Mononuclear cell (primary cell): ENCODE data around the gene ORC1. TPM values are rescaled to one million over a fixed set of nuclear protein-coding genes. Genes with fewer than 3 reads are reported as not detected.
"Not testable (repeated sequence)": the region's sequence is repeated elsewhere in the genome, so short reads cannot be mapped to it uniquely, and the experiment has no call there.

Experiments used
- H3K27me3 ChIP-seq: 2 replicates; pipeline ENCODE4 v1.6.0; 2011; ENCODE audit warnings: low read length, control low read depth; ENCODE audit not compliant: insufficient read depth
- H3K4me1 ChIP-seq: 2 replicates; pipeline ENCODE4 v1.5.1; 2011; ENCODE audit warnings: mild to moderate bottlenecking, low read length, control low read depth; ENCODE audit not compliant: insufficient read depth
- H3K4me3 ChIP-seq: 2 replicates; pipeline ENCODE4 v1.5.1; 2011; ENCODE audit warnings: mild to moderate bottlenecking, low read length, moderate library complexity
- H3K9me3 ChIP-seq: 2 replicates; pipeline ENCODE4 v1.5.1; 2011; ENCODE audit warnings: low read depth, mild to moderate bottlenecking, control low read depth, low read length
- total RNA-seq: library from RNA; depleted of rRNA; stranded (reverse); fragments of >200 nt; gene quantifications from one replicate; pipeline ENCODE4 v1.2.3, GENCODE V29; 2012

Gene ORC1
- total RNA-seq, 1 donor = 2.4 TPM

- Histone ChIP-seq H3K9me3 (no peaks in the 10 kb centered on the region), H3K4me1 (no peaks in the 10 kb centered on the region), H3K4me3 (no peak overlapping the region), H3K27me3 (no peaks in the 10 kb centered on the region)
These were observed 9.3 kb upstream of the ORC1 start for GRCh38 chr1:52413410-52413989.

- Histone ChIP-seq H3K4me1 (peaks cover 29% of the 10 kb centered on the region), H3K9me3 (no peaks in the 10 kb centered on the region), H3K4me3 (peak overlapping the region; percentile 83), H3K27me3 (no peaks in the 10 kb centered on the region)
These were observed 734 bp upstream of the ORC1 start for GRCh38 chr1:52404975-52405338.

GRCh38 chr1:52403566-52404115, 582 bp downstream of the ORC1 start:
- Histone ChIP-seq H3K4me1 (peaks cover 29% of the 10 kb centered on the region), H3K4me3 (peak overlapping the region; percentile 83), H3K9me3 (no peaks in the 10 kb centered on the region), H3K27me3 (no peaks in the 10 kb centered on the region)

GRCh38 chr1:52402860-52403240, 1.4 kb downstream of the ORC1 start:
- Histone ChIP-seq H3K4me3 (no peak overlapping the region), H3K27me3 (no peaks in the 10 kb centered on the region), H3K4me1 (peaks cover 29% of the 10 kb centered on the region), H3K9me3 (no peaks in the 10 kb centered on the region)

GRCh38 chr1:52400131-52400530, 4.1 kb downstream of the ORC1 start:
- Histone ChIP-seq H3K4me3 (no peak overlapping the region), H3K27me3 (no peaks in the 10 kb centered on the region), H3K4me1 (peaks cover 14% of the 10 kb centered on the region), H3K9me3 (no peaks in the 10 kb centered on the region)

GRCh38 chr1:52399629-52400028, 4.6 kb downstream of the ORC1 start:
- no peaks in the 10 kb centered on the region for H3K27me3 ChIP-seq
- H3K9me3 ChIP-seq = no peaks in the 10 kb centered on the region
- H3K4me3 ChIP-seq = no peak overlapping the region
- peaks cover 11% of the 10 kb centered on the region for H3K4me1 ChIP-seq

GRCh38 chr1:52393174-52393573, 11.0 kb downstream of the ORC1 start:
- H3K4me3 ChIP-seq = no peak overlapping the region
- H3K27me3 ChIP-seq = no peaks in the 10 kb centered on the region
- H3K4me1 ChIP-seq = no peaks in the 10 kb centered on the region
- no peaks in the 10 kb centered on the region for H3K9me3 ChIP-seq

GRCh38 chr1:52386458-52386857, 17.8 kb downstream of the ORC1 start:
- H3K4me3 ChIP-seq = no peak overlapping the region
- H3K27me3 ChIP-seq = no peaks in the 10 kb centered on the region
- H3K4me1 ChIP-seq = no peaks in the 10 kb centered on the region
- no peaks in the 10 kb centered on the region for H3K9me3 ChIP-seq

GRCh38 chr1:52385376-52385775, 18.8 kb downstream of the ORC1 start:
- Histone ChIP-seq H3K27me3 (no peaks in the 10 kb centered on the region), H3K9me3 (no peaks in the 10 kb centered on the region), H3K4me3 (no peak overlapping the region)

GRCh38 chr1:52369851-52370250, 34.4 kb downstream of the ORC1 start:
- peaks cover 19% of the 10 kb centered on the region for H3K4me1 ChIP-seq
- H3K9me3 ChIP-seq, H3K4me3 ChIP-seq, H3K27me3 ChIP-seq: not testable (repeated sequence)

More at GRCh38 chr1:52385376-52385775, 18.8 kb downstream of the ORC1 start:
- H3K4me1 ChIP-seq = no peaks in the 10 kb centered on the region

GRCh38 chr1:52368383-52369172, 35.6 kb downstream of the ORC1 start:
- peaks cover 30% of the 10 kb centered on the region for H3K4me1 ChIP-seq
- no peaks in the 10 kb centered on the region for H3K27me3 ChIP-seq
- no peaks in the 10 kb centered on the region for H3K9me3 ChIP-seq
- peak overlapping the region; percentile 7 for H3K4me3 ChIP-seq

- no peaks in the 10 kb centered on the region for H3K9me3 ChIP-seq
- H3K4me3 ChIP-seq = no peak overlapping the region
- no peaks in the 10 kb centered on the region for H3K27me3 ChIP-seq
- peaks cover 34% of the 10 kb centered on the region for H3K4me1 ChIP-seq
These were observed 37.0 kb downstream of the ORC1 start for GRCh38 chr1:52367272-52367671.

GRCh38 chr1:52366517-52366827, 37.8 kb downstream of the ORC1 start:
- Histone ChIP-seq H3K4me3 (peak overlapping the region; percentile 83), H3K27me3 (no peaks in the 10 kb centered on the region), H3K9me3 (no peaks in the 10 kb centered on the region), H3K4me1 (peaks cover 34% of the 10 kb centered on the region)

GRCh38 chr1:52365746-52366516, 38.3 kb downstream of the ORC1 start, which contains the start of gene CC2D1B:
CC2D1B (minus strand) TSS chr1:52366205; CDS start chr1:52364620, 1,585 bp downstream.
- Histone ChIP-seq H3K27me3 (no peaks in the 10 kb centered on the region), H3K9me3 (no peaks in the 10 kb centered on the region), H3K4me3 (peak within 1 kb of the TSS; percentile 83), H3K4me1 (peaks cover 34% of the 10 kb centered on the region)

- peaks cover 34% of the 10 kb centered on the region for H3K4me1 ChIP-seq
- no peaks in the 10 kb centered on the region for H3K27me3 ChIP-seq
- H3K4me3 ChIP-seq = peak overlapping the region; percentile 83
- H3K9me3 ChIP-seq = no peaks in the 10 kb centered on the region
These were observed 39.0 kb downstream of the ORC1 start for GRCh38 chr1:52365071-52365745.
